Testis (tissue), 2 donors: ENCODE data around the gene RUVBL2.

Experiments used
- CTCF ChIP-seq, 3 experiments: fragments of 450-650 bp in 2 of 3; fragments of 200-600 bp in 1 of 3; sonication (generic) in 1 of 3; IDR thresholded peaks; one replicate each; pipeline ENCODE4 v1.5.1; 2016 to 2019; ENCODE audit warnings: antibody characterized with exemption in 3 of 3, mild to moderate bottlenecking in 2 of 3, moderate library complexity in 1 of 3
- POLR2A ChIP-seq: fragments of 450-650 bp; IDR thresholded peaks from one replicate; pipeline ENCODE4 v1.6.1; 2017; ENCODE audit warnings: antibody characterized with exemption, mild to moderate bottlenecking, moderate library complexity

DNA sequence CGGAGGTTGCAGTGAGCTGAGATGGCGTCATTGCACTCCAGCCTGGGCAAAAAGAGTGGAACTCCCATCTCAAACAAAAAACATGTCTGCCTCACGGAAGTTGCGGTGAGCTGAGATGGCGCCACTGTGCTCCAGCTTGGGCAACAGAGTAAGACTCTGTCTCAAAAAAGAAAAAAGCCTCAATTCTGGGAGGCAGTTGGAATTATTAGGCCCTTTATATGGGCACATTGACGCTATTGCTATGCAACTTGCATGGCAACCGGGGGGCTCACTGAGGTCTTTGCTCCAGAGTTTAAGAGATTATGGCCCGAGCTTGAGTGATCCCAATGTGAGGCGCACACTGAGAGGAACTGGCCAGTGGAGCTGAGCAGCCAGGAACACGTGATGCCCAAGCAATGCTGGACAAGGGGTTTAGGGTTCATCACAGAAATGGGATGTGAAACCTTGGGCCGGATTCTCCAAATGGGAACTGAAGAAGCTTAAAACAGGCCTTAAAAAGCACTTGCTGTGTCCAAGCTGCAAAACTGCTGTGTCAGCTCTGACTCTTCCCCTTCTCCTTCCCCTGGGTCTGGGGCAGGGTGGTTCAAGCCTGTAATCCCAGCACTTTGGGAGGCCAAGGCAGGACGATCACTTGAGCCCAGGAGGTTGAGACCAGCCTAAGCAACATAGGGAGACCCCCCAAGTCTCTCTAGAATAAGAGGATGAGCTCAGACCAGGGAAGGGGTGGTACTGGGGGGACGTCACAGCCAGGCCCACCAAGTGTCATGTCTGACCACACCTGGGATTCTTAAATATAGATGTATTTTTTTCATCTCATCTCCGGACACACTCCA, 26.1 kb upstream of the RUVBL2 start:
- TF ChIP-seq CTCF (IDR thresholded peaks at IDR 0.05) (no peak), POLR2A (no peak)
